ENCODE results near the gene CAND1. TPM values are rescaled to one million over a fixed set of nuclear protein-coding genes. Genes with fewer than 3 reads are reported as not detected.
A peak's percentile ranks its signal among the peaks of the same experiment; 100 is the strongest.

Gene CAND1
- total RNA-seq, 6 donors from 2014 or later = 39.2 to 96.3 (median 87.5) TPM

DNA sequence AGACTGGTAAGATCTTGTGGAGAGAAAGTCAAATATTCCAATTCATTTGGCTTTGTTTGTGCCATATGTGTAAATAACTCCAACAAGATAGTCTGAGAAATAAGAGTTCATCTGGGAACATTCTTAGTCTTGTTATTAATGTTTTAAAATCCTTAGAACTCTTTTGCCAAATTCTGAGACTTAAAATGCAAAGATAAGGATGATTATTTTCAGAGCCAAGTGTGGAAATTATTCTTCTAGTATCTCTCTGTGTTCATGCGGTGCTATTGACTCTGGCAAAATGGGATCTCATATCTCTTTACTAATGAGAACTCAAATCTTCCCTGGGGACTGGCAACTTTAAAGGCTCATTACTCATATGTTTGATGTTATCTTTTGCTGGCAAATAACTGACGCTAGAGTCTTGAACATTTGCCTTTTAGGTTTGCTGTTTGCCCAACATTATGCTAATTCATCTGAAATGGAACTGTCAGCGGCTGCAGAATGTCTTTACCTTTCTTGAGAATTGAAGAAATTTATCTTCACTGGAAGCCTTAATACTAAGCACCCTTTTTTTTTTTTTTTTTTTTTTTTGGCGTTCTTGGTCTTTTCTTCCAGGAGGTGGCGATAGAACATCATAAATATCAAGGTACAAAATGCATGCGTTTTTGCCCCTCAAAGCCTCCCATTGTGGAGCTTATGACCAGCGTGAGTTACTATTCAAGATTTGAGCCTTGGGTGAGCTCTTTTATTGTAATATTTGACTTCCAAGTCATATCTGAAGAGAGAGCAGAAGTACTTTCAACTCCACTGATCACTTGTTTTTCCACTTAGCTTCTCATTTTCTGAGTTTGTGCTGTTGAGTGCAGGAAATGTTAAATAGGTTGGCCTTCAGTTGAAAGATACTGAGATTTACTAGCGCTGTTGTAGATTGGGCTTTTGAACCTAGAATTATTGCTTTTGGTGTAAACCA is 86.5 kb downstream of the CAND1 start:
- ATAC-seq (ENCODE audit: low FRiP score in 2 of 2) (peak in 1 of 2 donors; percentile 60), DNase-seq (peak in 1 of 2 donors; percentile 23)
- Histone ChIP-seq H3K4me1 (peaks cover 0 to 22% (median 6%) of the 10 kb centered on the region in 4 donors), H3K4me3 (no peak overlapping the region), H3K9me3 (no peaks in the 10 kb centered on the region), H3K27ac (peak overlapping the region in 2 of 4 donors; percentile 21 to 27), H3K36me3 (no peaks in the 10 kb centered on the region), H3K27me3 (no peaks in the 10 kb centered on the region)
- TF ChIP-seq POLR2A (IDR thresholded peaks at IDR 0.05) (no peak), EP300 (IDR thresholded peaks at IDR 0.05) (no peak), POLR2AphosphoS5 (IDR thresholded peaks at IDR 0.05) (no peak)
- TF ChIP-seq, protein P1, sequence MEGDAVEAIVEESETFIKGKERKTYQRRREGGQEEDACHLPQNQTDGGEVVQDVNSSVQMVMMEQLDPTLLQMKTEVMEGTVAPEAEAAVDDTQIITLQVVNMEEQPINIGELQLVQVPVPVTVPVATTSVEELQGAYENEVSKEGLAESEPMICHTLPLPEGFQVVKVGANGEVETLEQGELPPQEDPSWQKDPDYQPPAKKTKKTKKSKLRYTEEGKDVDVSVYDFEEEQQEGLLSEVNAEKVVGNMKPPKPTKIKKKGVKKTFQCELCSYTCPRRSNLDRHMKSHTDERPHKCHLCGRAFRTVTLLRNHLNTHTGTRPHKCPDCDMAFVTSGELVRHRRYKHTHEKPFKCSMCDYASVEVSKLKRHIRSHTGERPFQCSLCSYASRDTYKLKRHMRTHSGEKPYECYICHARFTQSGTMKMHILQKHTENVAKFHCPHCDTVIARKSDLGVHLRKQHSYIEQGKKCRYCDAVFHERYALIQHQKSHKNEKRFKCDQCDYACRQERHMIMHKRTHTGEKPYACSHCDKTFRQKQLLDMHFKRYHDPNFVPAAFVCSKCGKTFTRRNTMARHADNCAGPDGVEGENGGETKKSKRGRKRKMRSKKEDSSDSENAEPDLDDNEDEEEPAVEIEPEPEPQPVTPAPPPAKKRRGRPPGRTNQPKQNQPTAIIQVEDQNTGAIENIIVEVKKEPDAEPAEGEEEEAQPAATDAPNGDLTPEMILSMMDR (IDR thresholded peaks at IDR 0.05) = peak in 5 of 6 experiments; percentile 30 to 53 (median 40)
- WGBS, 2 donors = 12 to 13% methylated on average over 8 of the region's 8 CpGs

DNA sequence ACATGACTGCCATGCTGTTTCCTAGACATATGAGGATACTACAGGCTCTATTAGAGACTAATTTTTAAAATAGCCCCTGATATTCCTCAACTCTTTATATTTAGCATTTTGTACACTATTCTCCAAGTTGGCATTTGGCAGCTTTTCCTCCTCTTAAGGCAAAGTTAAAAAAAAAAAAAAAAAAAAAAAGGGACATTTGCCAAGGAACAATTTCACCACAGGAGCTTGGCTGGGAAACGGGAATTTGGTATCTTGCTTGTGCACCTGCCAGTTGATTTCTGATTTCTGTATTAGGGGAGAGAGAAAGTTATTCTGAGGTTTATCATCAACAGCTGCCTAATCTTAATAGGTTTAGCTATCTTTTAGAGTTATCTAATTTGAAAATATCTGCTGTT is 87.2 kb downstream of the CAND1 start:
- Histone ChIP-seq H3K27me3 (no peaks in the 10 kb centered on the region), H3K9me3 (no peaks in the 10 kb centered on the region), H3K4me1 (peaks cover 0 to 22% (median 6%) of the 10 kb centered on the region in 4 donors), H3K4me3 (no peak overlapping the region), H3K27ac (peak overlapping the region in 2 of 4 donors; percentile 21 to 27), H3K36me3 (no peaks in the 10 kb centered on the region)
- ATAC-seq (ENCODE audit: low FRiP score in 2 of 2) = no peak
- no peak for DNase-seq
- TF ChIP-seq POLR2A (IDR thresholded peaks at IDR 0.05) (no peak), EP300 (IDR thresholded peaks at IDR 0.05) (no peak), POLR2AphosphoS5 (IDR thresholded peaks at IDR 0.05) (no peak)
- TF ChIP-seq, protein P1 (IDR thresholded peaks at IDR 0.05) = no peak
- WGBS, 2 donors = 50 to 57% methylated on average over 1 of the region's 1 CpG

DNA sequence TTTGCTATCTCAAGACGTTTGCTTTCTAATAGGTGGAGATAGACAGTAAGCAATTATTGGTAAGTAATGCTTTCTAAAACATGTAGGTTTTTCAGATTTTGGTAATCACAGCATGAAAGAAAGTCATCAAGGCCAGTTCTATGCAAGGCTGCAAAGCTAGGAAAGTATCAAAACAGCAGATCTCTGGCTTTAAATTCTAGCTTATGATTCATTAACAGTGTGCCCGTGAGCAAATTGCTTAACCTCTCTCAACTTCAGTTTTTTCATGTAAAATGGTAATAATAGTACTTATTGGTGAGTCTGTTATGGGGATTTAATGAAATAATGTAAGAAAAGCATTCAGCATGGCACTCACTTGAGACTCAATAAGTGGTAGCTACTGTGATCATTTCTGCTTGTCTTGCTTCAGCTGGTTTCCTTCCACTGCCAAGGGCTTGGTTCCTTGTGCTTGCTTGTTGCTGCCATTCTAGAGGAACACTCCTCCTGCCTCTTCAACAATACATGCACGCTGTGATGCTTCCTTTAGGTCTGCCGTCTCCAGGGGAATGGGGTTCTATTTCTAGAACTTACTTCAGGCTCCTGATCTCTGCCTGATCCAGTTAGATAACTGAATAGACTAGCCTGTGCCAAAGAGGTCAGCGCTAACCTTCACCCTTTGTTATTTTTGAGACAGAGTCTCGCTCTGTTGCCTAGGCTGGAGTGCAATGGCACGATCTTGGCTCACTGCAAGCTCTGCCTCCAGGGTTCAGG is 88.4 kb downstream of the CAND1 start:
- TF ChIP-seq POLR2A (IDR thresholded peaks at IDR 0.05) = no peak
- no peak for TF ChIP-seq POLR2AphosphoS5 (IDR thresholded peaks at IDR 0.05)
- Histone ChIP-seq H3K4me1 (peaks cover 0 to 22% (median 6%) of the 10 kb centered on the region in 4 donors), H3K27ac (no peak overlapping the region), H3K36me3 (no peaks in the 10 kb centered on the region), H3K4me3 (no peak overlapping the region), H3K27me3 (no peaks in the 10 kb centered on the region), H3K9me3 (no peaks in the 10 kb centered on the region)
- ATAC-seq (ENCODE audit: low FRiP score in 2 of 2) (no peak), DNase-seq (no peak)
- WGBS, 2 donors = 79 to 81% methylated on average over 7 of the region's 7 CpGs

DNA sequence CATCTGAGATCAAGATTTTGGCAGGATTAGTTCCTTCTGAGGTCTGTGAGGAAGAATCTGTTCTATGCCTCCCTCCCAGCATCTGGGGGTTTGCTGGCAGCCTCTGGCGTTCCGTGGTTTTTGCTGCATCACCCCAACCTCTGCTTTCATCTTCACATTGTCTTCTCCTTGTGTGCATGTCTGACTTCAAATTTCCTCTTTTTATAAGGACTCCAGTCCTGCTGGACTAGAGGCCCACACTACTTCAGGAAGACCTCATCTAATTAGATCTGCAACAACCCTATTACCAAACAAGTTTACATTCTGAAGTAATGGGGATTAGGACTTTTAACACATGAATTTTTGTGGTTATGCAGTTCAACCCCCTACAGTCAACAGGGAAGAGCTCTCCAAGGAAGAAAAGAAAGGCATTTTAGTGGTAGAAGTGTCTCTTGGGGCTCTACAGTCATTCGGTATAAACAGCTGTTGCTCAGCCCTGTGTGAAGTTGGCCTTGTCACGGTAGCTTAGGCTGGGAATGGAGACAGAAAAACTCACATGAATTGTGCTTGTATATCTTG is 89.7 kb downstream of the CAND1 start:
- no peak for TF ChIP-seq POLR2AphosphoS5 (IDR thresholded peaks at IDR 0.05)
- TF ChIP-seq EP300 (IDR thresholded peaks at IDR 0.05) = no peak
- TF ChIP-seq POLR2A (IDR thresholded peaks at IDR 0.05) = no peak
- TF ChIP-seq, protein P1 (IDR thresholded peaks at IDR 0.05) = no peak
- peak; percentile 42 to 78 for ATAC-seq (ENCODE audit: low FRiP score in 2 of 2)
- no peaks in the 10 kb centered on the region for H3K27me3 ChIP-seq
- H3K4me1 ChIP-seq = peaks cover 0 to 22% (median 6%) of the 10 kb centered on the region in 4 donors
- H3K9me3 ChIP-seq = no peaks in the 10 kb centered on the region
- no peak overlapping the region for H3K4me3 ChIP-seq
- DNase-seq = no peak
- WGBS, 2 donors = 44 to 45% methylated on average over 4 of the region's 4 CpGs
- no peak overlapping the region for H3K27ac ChIP-seq
- no peaks in the 10 kb centered on the region for H3K36me3 ChIP-seq

DNA sequence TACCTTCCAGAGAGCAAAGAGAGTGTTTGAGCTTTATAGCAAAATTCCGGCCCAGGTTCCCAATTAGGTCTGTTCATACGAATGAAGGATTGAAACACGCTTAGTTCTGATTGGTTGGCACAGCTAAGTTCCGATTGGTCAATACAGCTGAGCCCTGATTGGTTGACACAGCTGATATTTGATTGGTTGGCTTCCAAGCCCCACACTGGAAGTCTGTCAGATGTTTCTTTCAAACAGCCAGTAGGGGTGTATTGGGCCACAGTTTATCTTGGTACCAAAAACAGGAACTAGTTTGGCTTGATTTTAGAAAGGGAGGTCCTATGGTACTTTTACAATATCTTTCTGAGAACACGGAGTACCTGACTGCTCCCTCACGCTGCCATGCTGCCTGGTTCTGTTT is 93.4 kb downstream of the CAND1 start:
- 64 to 75% methylated on average over 6 of the region's 6 CpGs for WGBS, 2 donors
- TF ChIP-seq POLR2AphosphoS5 (IDR thresholded peaks at IDR 0.05) (no peak), POLR2A (IDR thresholded peaks at IDR 0.05) (no peak), EP300 (IDR thresholded peaks at IDR 0.05) (no peak)
- TF ChIP-seq, protein P1 (IDR thresholded peaks at IDR 0.05) = no peak
- no peak for ATAC-seq (ENCODE audit: low FRiP score in 2 of 2)

More for the DNA sequence above, 93.4 kb downstream of the CAND1 start:
- H3K27ac ChIP-seq = no peak overlapping the region
- H3K4me1 ChIP-seq = peaks cover 0 to 6% (median 0%) of the 10 kb centered on the region in 4 donors
- H3K4me3 ChIP-seq = no peak overlapping the region
- no peaks in the 10 kb centered on the region for H3K27me3 ChIP-seq
- DNase-seq = no peak
- H3K9me3 ChIP-seq = no peaks in the 10 kb centered on the region
- no peaks in the 10 kb centered on the region for H3K36me3 ChIP-seq
